Brain microvascular endothelial cell (primary cell): ENCODE measurements around the gene FBXW8.

ENCODE experiments used
- DNase-seq: peaks from one replicate; pipeline ENCODE4 v3.0.0-alpha.2; 2020
- H3K27ac ChIP-seq: fragments of 250-450 bp; sonication (Bioruptor Pico); 2 replicates; pipeline ENCODE4 v1.5.1; 2020; ENCODE audit warnings: mild to moderate bottlenecking, moderate library complexity
- H3K27me3 ChIP-seq: fragments of 250-450 bp; sonication (Bioruptor Pico); replicated peaks from 2 replicates; pipeline ENCODE4 v1.5.1; 2020; ENCODE audit warnings: mild to moderate bottlenecking
- H3K36me3 ChIP-seq: fragments of 250-450 bp; sonication (Bioruptor Pico); replicated peaks from 2 replicates; pipeline ENCODE4 v1.5.1; 2020; ENCODE audit warnings: mild to moderate bottlenecking
- H3K4me3 ChIP-seq: 2 replicates; pipeline ENCODE4 v1.5.1; 2011; ENCODE audit warnings: low read depth, mild to moderate bottlenecking, control low read depth, low read length, moderate library complexity
- CTCF ChIP-seq: IDR thresholded peaks from 2 replicates; pipeline ENCODE4 v1.5.1; 2011; ENCODE audit warnings: low read depth, mild to moderate bottlenecking, moderate library complexity, low read length, control low read depth, inconsistent platforms; ENCODE audit errors: missing control alignments
- in situ Hi-C: cut with HindIII; loops from 2 replicates; pipeline ENCODE4 v1.10.0; 2017; ENCODE audit warnings: low sequenced_read_pairs, low pct_ligation_motif_present

Gene FBXW8

GRCh38 chr12:117060929-117061305 is 150.2 kb downstream of the FBXW8 start:
- Histone ChIP-seq H3K27me3 (peaks cover 5% of the 10 kb centered on the region), H3K27ac (no peak overlapping the region), H3K36me3 (no peaks in the 10 kb centered on the region), H3K4me3 (no peak overlapping the region)
- in situ Hi-C loops, result no loop called here
- DNase-seq, result no peak
- TF ChIP-seq CTCF, result no peak

DNA sequence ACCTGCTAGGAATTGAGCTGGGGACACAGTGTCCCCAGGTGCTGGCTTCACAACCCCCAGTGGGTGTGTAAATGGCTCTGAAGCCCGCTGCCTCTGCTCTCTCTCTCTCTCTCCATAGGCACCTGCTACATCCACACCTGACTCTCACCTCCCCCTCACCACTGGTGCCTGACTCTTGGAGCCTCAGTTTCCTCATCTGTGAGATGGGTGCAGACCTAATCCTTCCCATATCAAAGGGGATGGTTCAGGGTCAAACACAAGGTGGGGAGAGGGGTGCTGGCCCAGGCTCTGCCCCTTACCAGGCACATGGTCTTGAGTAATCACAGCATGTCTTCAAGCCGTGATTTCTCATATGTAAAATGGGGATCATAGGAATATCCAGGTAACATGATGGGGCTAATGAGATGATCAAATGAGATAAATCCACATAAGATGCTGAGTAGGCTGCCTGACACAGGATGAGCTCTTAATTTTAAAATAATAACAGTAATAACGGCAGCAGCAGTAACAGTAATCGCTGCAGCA is 150.9 kb downstream of the FBXW8 start:
- in situ Hi-C loops, result no loop called here
- no peak for TF ChIP-seq CTCF
- Histone ChIP-seq H3K4me3 (no peak overlapping the region), H3K27me3 (peaks cover 5% of the 10 kb centered on the region), H3K27ac (no peak overlapping the region), H3K36me3 (no peaks in the 10 kb centered on the region)
- no peak for DNase-seq

GRCh38 chr12:117063162-117063911 is 152.6 kb downstream of the FBXW8 start:
- in situ Hi-C loops, result no loop called here
- DNase-seq, result no peak
- Histone ChIP-seq H3K4me3 (no peak overlapping the region), H3K36me3 (no peaks in the 10 kb centered on the region), H3K27ac (no peak overlapping the region), H3K27me3 (peaks cover 5% of the 10 kb centered on the region)
- no peak for TF ChIP-seq CTCF

- no peak for DNase-seq
- Histone ChIP-seq H3K27ac (no peak overlapping the region), H3K27me3 (peaks cover 5% of the 10 kb centered on the region), H3K4me3 (no peak overlapping the region), H3K36me3 (no peaks in the 10 kb centered on the region)
- in situ Hi-C loops, result no loop called here
- TF ChIP-seq CTCF, result no peak
Observed at GRCh38 chr12:117064049-117064448, 153.3 kb downstream of the FBXW8 start.

- in situ Hi-C loops, result no loop called here
- Histone ChIP-seq H3K36me3 (no peaks in the 10 kb centered on the region), H3K4me3 (no peak overlapping the region), H3K27me3 (peaks cover 5% of the 10 kb centered on the region), H3K27ac (no peak overlapping the region)
- no peak for TF ChIP-seq CTCF
- no peak for DNase-seq
Observed at GRCh38 chr12:117064596-117064995, 153.8 kb downstream of the FBXW8 start.

DNA sequence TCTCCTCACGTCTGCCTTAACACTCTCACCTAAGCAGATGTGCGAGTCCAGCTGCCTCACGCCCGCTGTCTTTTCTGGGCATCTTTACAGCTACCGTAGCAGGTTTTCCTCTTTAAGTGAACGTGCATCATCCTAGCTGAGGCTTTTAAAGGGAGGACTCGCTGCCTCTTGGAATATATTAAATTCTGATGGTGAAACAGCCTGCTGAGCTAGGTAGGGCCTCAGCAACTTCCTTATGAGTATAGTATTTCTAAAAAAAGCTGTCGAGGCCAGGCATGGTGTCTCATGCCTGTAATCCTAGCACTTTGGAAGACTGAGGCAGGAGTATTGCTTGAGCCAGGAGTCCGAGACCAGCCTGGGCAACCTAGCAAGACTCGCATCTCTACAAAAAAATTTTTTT is 156.3 kb downstream of the FBXW8 start:
- no peak for TF ChIP-seq CTCF
- no peak overlapping the region for H3K4me3 ChIP-seq
- DNase-seq, result no peak
- in situ Hi-C loops, result no loop called here
- H3K27me3 ChIP-seq, result no peaks in the 10 kb centered on the region
- H3K27ac ChIP-seq, result no peak overlapping the region
- no peaks in the 10 kb centered on the region for H3K36me3 ChIP-seq
